OCI-M2 (cell line): ENCODE results near the gene NAP1L1.
"Not testable (repeated sequence)": the region's sequence is repeated elsewhere in the genome, so short reads cannot be mapped to it uniquely, and the experiment has no call there.

Experiments
- DNase-seq: peaks from one replicate; lab custom pipeline; 2025; ENCODE audit not compliant: unreplicated experiment; lab: John Stamatoyannopoulos, UW

Gene NAP1L1

GRCh38 chr12:75994069-75994740 is 90.3 kb downstream of the NAP1L1 start:
- no peak for DNase-seq

GRCh38 chr12:75991753-75992152 is 92.7 kb downstream of the NAP1L1 start:
- DNase-seq = no peak

- DNase-seq = no peak
Measured at GRCh38 chr12:75990189-75990912, 94.1 kb downstream of the NAP1L1 start.

GRCh38 chr12:75987709-75988108 is 96.8 kb downstream of the NAP1L1 start:
- not testable (repeated sequence) for DNase-seq
